IMR-90 (cell line): ENCODE measurements around the gene PHF11. TPM values are rescaled to one million over a fixed set of nuclear protein-coding genes. Genes with fewer than 3 reads are reported as not detected.

Experiments used
- ATAC-seq: fragments of 200-7000 bp; cut with Tn5 transposase; 2 replicates; pipeline ENCODE4 v1.9.1; 2020; ENCODE audit warnings: low read depth, mild to moderate bottlenecking, moderate library complexity
- BruUV-seq: library from RNA; stranded (reverse); fragments of 400-500 nt; replicated peaks from 2 replicates; lab custom pipeline; 2021; lab: Mats Ljungman, UMichigan
- CTCF ChIA-PET: fragments of 300-600 bp; formaldehyde crosslinking; extraction: SDS; loops from one replicate; lab custom pipeline; 2021; ENCODE audit warnings: antibody characterized with exemption; lab: Yijun Ruan, JAX
- POLR2A ChIA-PET: fragments of 300-600 bp; sonication (Branson Sonifier 250); formaldehyde crosslinking; loops from one replicate; lab custom pipeline; 2022; ENCODE audit warnings: antibody characterized with exemption; ENCODE audit not compliant: unreplicated experiment; lab: Charles Lee
- DNase-seq: peaks from one replicate; pipeline ENCODE4 v3.0.0; 2013
- H2AFZ ChIP-seq: replicated peaks from 2 replicates; pipeline ENCODE3; 2013; ENCODE audit warnings: low read length, mild to moderate bottlenecking; ENCODE audit not compliant: poor library complexity
- H2AK5ac ChIP-seq: 2 replicates; pipeline ENCODE4 v1.6.1; 2013; ENCODE audit warnings: low read depth, low read length, inconsistent platforms
- H2AK9ac ChIP-seq: replicated peaks from 2 replicates; pipeline ENCODE3; 2013; ENCODE audit warnings: mild to moderate bottlenecking, low read depth, low read length, moderate library complexity; ENCODE audit not compliant: poor library complexity
- H2BK120ac ChIP-seq: 2 replicates; pipeline ENCODE4 v1.6.1; 2013; ENCODE audit warnings: low read depth, low read length, inconsistent platforms
- H2BK15ac ChIP-seq: 3 replicates; pipeline ENCODE4 v1.6.1; 2013; ENCODE audit warnings: low read depth, low read length, inconsistent platforms
- H2BK20ac ChIP-seq: 2 replicates; pipeline ENCODE4 v1.6.1; 2013; ENCODE audit warnings: low read depth, mild to moderate bottlenecking, inconsistent platforms, low read length, moderate library complexity
- H2BK5ac ChIP-seq: 2 replicates; pipeline ENCODE4 v1.6.1; 2013; ENCODE audit warnings: mild to moderate bottlenecking, low read depth, low read length, inconsistent platforms; ENCODE audit not compliant: poor library complexity, severe bottlenecking
- H3K14ac ChIP-seq: replicated peaks from 2 replicates; pipeline ENCODE4 v1.6.1; 2013; ENCODE audit warnings: low read depth, low read length, inconsistent platforms
- H3K18ac ChIP-seq: 2 replicates; pipeline ENCODE4 v1.6.1; 2013; ENCODE audit warnings: low read depth, low read length, control low read depth
- H3K23ac ChIP-seq: 2 replicates; pipeline ENCODE4 v1.6.1; 2013; ENCODE audit warnings: low read depth, low read length, inconsistent platforms
- H3K27ac ChIP-seq: 2 replicates; pipeline ENCODE4 v1.5.1; 2013; ENCODE audit warnings: mild to moderate bottlenecking, control low read depth, low read length; ENCODE audit not compliant: insufficient read depth
- H3K27me3 ChIP-seq: 2 replicates; pipeline ENCODE4 v1.6.1; 2013; ENCODE audit warnings: low read length; ENCODE audit not compliant: control insufficient read depth, insufficient read depth
- H3K36me3 ChIP-seq: 2 replicates; pipeline ENCODE4 v1.6.1; 2013; ENCODE audit warnings: low read length, mixed read lengths; ENCODE audit not compliant: control insufficient read depth, insufficient read depth
- H3K4ac ChIP-seq: 2 replicates; pipeline ENCODE4 v1.6.1; 2013; ENCODE audit warnings: low read depth, low read length, inconsistent platforms
- H3K4me1 ChIP-seq: 2 replicates; pipeline ENCODE4 v1.6.1; 2013; ENCODE audit warnings: low read length, mixed read lengths; ENCODE audit not compliant: control insufficient read depth, insufficient read depth
- H3K4me2 ChIP-seq: 2 replicates; pipeline ENCODE4 v1.6.1; 2013; ENCODE audit warnings: low read depth, mild to moderate bottlenecking, control low read depth, low read length, moderate library complexity
- H3K4me3 ChIP-seq: 2 replicates; pipeline ENCODE4 v1.5.1; 2013; ENCODE audit warnings: low read depth, mild to moderate bottlenecking, control low read depth, low read length, moderate library complexity; ENCODE audit not compliant: insufficient read depth
- H3K56ac ChIP-seq: 2 replicates; pipeline ENCODE4 v1.6.1; 2013; ENCODE audit warnings: low read length, inconsistent platforms; ENCODE audit not compliant: insufficient read depth; ENCODE audit errors: extremely low read depth
- H3K79me1 ChIP-seq, 2 experiments: 2 replicates each; pipeline ENCODE4 v1.6.1; 2013; ENCODE audit warnings: low read length in 2 of 2, inconsistent platforms in 1 of 2, low read depth in 1 of 2
- H3K9ac ChIP-seq: 2 replicates; pipeline ENCODE4 v1.6.1; 2013; ENCODE audit warnings: low read depth, low read length, control low read depth
- H3K9me1 ChIP-seq: 2 replicates; pipeline ENCODE4 v1.6.1; 2013; ENCODE audit warnings: low read length, inconsistent platforms; ENCODE audit not compliant: insufficient read depth
- H3K9me3 ChIP-seq: 2 replicates; pipeline ENCODE4 v1.6.1; 2013; ENCODE audit warnings: low read length; ENCODE audit not compliant: control insufficient read depth, insufficient read depth
- H4K20me1 ChIP-seq: 2 replicates; pipeline ENCODE4 v1.6.1; 2013; ENCODE audit warnings: low read length, inconsistent platforms; ENCODE audit not compliant: insufficient read depth
- H4K5ac ChIP-seq: 2 replicates; pipeline ENCODE4 v1.6.1; 2013; ENCODE audit warnings: mild to moderate bottlenecking, low read depth, low read length, control low read depth
- H4K8ac ChIP-seq, 2 experiments: 2 replicates each; pipeline ENCODE4 v1.6.1; 2013; ENCODE audit warnings: low read depth in 2 of 2, low read length in 2 of 2, control low read depth in 1 of 2, inconsistent platforms in 1 of 2
- H4K91ac ChIP-seq: 2 replicates; pipeline ENCODE4 v1.6.1; 2013; ENCODE audit warnings: low read depth, low read length, inconsistent platforms; ENCODE audit not compliant: insufficient read depth
- CEBPB ChIP-seq: IDR thresholded peaks from 2 replicates; pipeline ENCODE4 v1.6.1; 2012; ENCODE audit warnings: low read depth, low read length, improper control_type of control experiment
- CTCF ChIP-seq: conservative IDR thresholded peaks from 2 replicates; pipeline ENCODE4 v1.5.1; 2012; ENCODE audit warnings: mild to moderate bottlenecking, low read depth, low read length, improper control_type of control experiment
- MXI1 ChIP-seq: IDR thresholded peaks from 2 replicates; pipeline ENCODE4 v1.6.1; 2012; ENCODE audit warnings: low read depth, mild to moderate bottlenecking, low read length, moderate library complexity, borderline replicate concordance
- RAD21 ChIP-seq: IDR thresholded peaks from 2 replicates; pipeline ENCODE4 v1.6.1; 2012; ENCODE audit warnings: low read length, improper control_type of control experiment
- RCOR1 ChIP-seq: IDR thresholded peaks from 2 replicates; pipeline ENCODE4 v1.6.1; 2012; ENCODE audit warnings: mild to moderate bottlenecking, low read length, improper control_type of control experiment; ENCODE audit not compliant: insufficient replicate concordance
- SMC3 ChIP-seq: fragments of 150-350 bp; IDR thresholded peaks from 2 replicates; pipeline ENCODE4 v1.6.1; 2016; ENCODE audit warnings: low read depth, mild to moderate bottlenecking, antibody characterized with exemption, low read length, moderate library complexity
- USF2 ChIP-seq: fragments of 150-350 bp; IDR thresholded peaks from 2 replicates; pipeline ENCODE4 v1.6.1; 2017; ENCODE audit warnings: mild to moderate bottlenecking, antibody characterized with exemption, low read length, low read depth
- WGBS, 2 experiments: methylation state at CpG; one replicate each; pipeline versions ENCODE4 v1.1.5 to v1.1.7; 2013; ENCODE audit warnings: missing lambda C conversion rate in 2 of 2; ENCODE audit not compliant: insufficient read length in 1 of 2; ENCODE audit errors: extremely low coverage in 2 of 2; 5-methylcytosine and 5-hydroxymethylcytosine counted together
- dilution Hi-C: fragments of 300-500 bp; cut with HindIII; formaldehyde crosslinking; loops from one replicate; pipeline ENCODE4 v1.14.3; 2018; ENCODE audit warnings: low sequenced_read_pairs; ENCODE audit not compliant: unreplicated experiment
- in situ Hi-C: fragments of 300-500 bp; cut with MboI; formaldehyde crosslinking; loops from 3 replicates; pipeline ENCODE4 v1.14.3; 2019; ENCODE audit warnings: low sequenced_read_pairs, inconsistent platforms, mixed read lengths
- intact Hi-C: fragments of 100-400 bp; cut with micrococcal nuclease; formaldehyde crosslinking; loops from 2 replicates; pipeline ENCODE4 v1.10.0; 2022
- polyA plus RNA-seq, 3 experiments: library from polyadenylated mRNA; depleted of rRNA; stranded (reverse); fragments of >200 nt; gene quantifications; 2 replicates each; pipeline ENCODE4 v1.2.3, GENCODE V29; 2012; ENCODE audit warnings: low replicate concordance in 1 of 3
- total RNA-seq: library from RNA; depleted of rRNA; stranded (reverse); fragments of >200 nt; gene quantifications from 2 replicates; pipeline ENCODE4 v1.2.3, GENCODE V29; 2012

PHF11 gene
- total and polyA plus RNA-seq, 2 of the 4 experiments (the other 2 are of a cell fraction): 3.9 to 15.4 TPM

- Histone ChIP-seq H3K4me1 (no peaks in the 10 kb centered on the region), H3K4ac (no peak overlapping the region), H2BK15ac (no peak overlapping the region), H4K8ac (no peak overlapping the region), H2AK9ac (no peak overlapping the region), H3K27me3 (no peaks in the 10 kb centered on the region), H3K9ac (no peak overlapping the region), H3K9me3 (no peaks in the 10 kb centered on the region), H2AK5ac (no peak overlapping the region), H3K4me3 (no peak overlapping the region), H3K27ac (no peak overlapping the region), H3K36me3 (peaks cover 14% of the 10 kb centered on the region), H2BK20ac (no peak overlapping the region), H3K23ac (no peak overlapping the region), H4K20me1 (no peaks in the 10 kb centered on the region), H2AFZ (no peak overlapping the region), H3K4me2 (no peak overlapping the region), H3K79me1 (peaks cover 0 to 3% of the 10 kb centered on the region in 2 experiments; a peak in 2 of 4 replicates), H3K14ac (no peak overlapping the region), H4K91ac (no peak overlapping the region), H4K5ac (no peak overlapping the region), H2BK120ac (no peak overlapping the region), H2BK5ac (no peak overlapping the region), H3K18ac (no peak overlapping the region), H3K9me1 (peaks cover 7% of the 10 kb centered on the region), H3K56ac (no peak overlapping the region)
- in situ Hi-C loops (no loop called here), intact Hi-C loops (no loop called here), dilution Hi-C loops (no loop called here)
- BruUV-seq: no TSS peak
- ATAC-seq (no peak), DNase-seq (no peak)
- CTCF ChIA-PET: interaction anchor here (0.6 kb wide), 1 partner anchor 13 kb away, joined by 3 read pairs; no protein-coding TSS in a partner anchor
- POLR2A ChIA-PET: no interaction called here
- TF ChIP-seq SMC3 (no peak), USF2 (no peak), RAD21 (no peak), CEBPB (no peak), RCOR1 (no peak), CTCF (no peak), MXI1 (no peak)
- no CpG with 5 or more reads among the region's 7 CpGs for WGBS, 2 experiments
Measured at GRCh38 chr13:49536144-49536873, 40.6 kb downstream of the PHF11 start.
